Right lobe of liver (tissue), 4 donors: ENCODE measurements around the gene HDGFL2.

Source experiments
- CTCF ChIP-seq, 4 donors: fragments of 200-600 bp in 3 of 4; fragments of 450-650 bp in 1 of 4; IDR thresholded peaks; one replicate each; pipeline versions ENCODE4 v1.5.1 to v1.8.0; 2016 to 2022; ENCODE audit warnings: antibody characterized with exemption in 4 of 4, mild to moderate bottlenecking in 2 of 4
- POLR2A ChIP-seq: fragments of 450-650 bp; IDR thresholded peaks from one replicate; pipeline ENCODE4 v1.6.1; 2017; ENCODE audit warnings: antibody characterized with exemption, mild to moderate bottlenecking
- donor health status: DM: no; HTN: no; CAD: no.
- donor health status: DM: no; HTN: no; CAD: no.
- donor health status: DM: no; HTN: yes; CAD: no.

GRCh38 chr19:4473011-4473762, 1.1 kb downstream of the HDGFL2 start:
- no peak for TF ChIP-seq POLR2A
- no peak for TF ChIP-seq CTCF (IDR thresholded peaks at IDR 0.05)
